Right cardiac atrium (tissue), 5 donors: Measurements from ENCODE around the gene METTL3. TPM values are rescaled to one million over a fixed set of nuclear protein-coding genes. Genes with fewer than 3 reads are reported as not detected.
"Not testable (repeated sequence)": the region's sequence is repeated elsewhere in the genome, so short reads cannot be mapped to it uniquely, and the experiment has no call there.

Source experiments
- ATAC-seq, 2 donors: fragments of 200-7000 bp; cut with Tn5 transposase; one replicate each; pipeline versions ENCODE4 v1.8.0 to v1.9.1; 2020; ENCODE audit warnings: moderate library complexity in 2 of 2, mild to moderate bottlenecking in 1 of 2
- DNase-seq, 3 donors: peaks; one replicate each; pipeline ENCODE4 v3.0.0-alpha.2; 2020
- H3K27ac ChIP-seq: one replicate; pipeline ENCODE4 v1.5.1; 2013; ENCODE audit warnings: mild to moderate bottlenecking, low read length, control low read depth, moderate library complexity
- H3K27me3 ChIP-seq: one replicate; pipeline ENCODE4 v1.6.1; 2013; ENCODE audit not compliant: control insufficient read depth, insufficient read depth
- H3K4me1 ChIP-seq: one replicate; pipeline ENCODE4 v1.6.1; 2013; ENCODE audit warnings: low read length; ENCODE audit not compliant: control insufficient read depth, insufficient read depth
- H3K4me3 ChIP-seq: one replicate; pipeline ENCODE4 v1.5.1; 2013; ENCODE audit warnings: low read length, control low read depth
- H3K9me3 ChIP-seq: one replicate; pipeline ENCODE4 v1.6.1; 2013; ENCODE audit warnings: low read length; ENCODE audit not compliant: control insufficient read depth
- WGBS: extraction: QIAGEN DNeasy Blood & Tissue Kit; methylation state at CpG from one replicate; pipeline ENCODE4 v1.1.7; 2013; 5-methylcytosine and 5-hydroxymethylcytosine counted together
- intact Hi-C, 4 donors: fragments of 100-400 bp; cut with DNase I; formaldehyde crosslinking; loops; one replicate each; pipeline versions ENCODE4 v1.11.0 to v1.14.0; 2022 to 2023
- long read RNA-seq, 4 donors: library from polyadenylated mRNA; unstranded; transcript quantifications; one replicate each; pipeline ENCODE4 v2.0.0, GENCODE V29; 2020 to 2021
- polyA plus RNA-seq: library from polyadenylated mRNA; stranded (reverse); fragments of 200-250 nt; gene quantifications from one replicate; pipeline ENCODE4 v1.2.3, GENCODE V29; 2013
- total RNA-seq, 4 donors: library from RNA; stranded (reverse); fragmentation: NEBNext Ultra II Directional; extraction: Animal tissue kit (Norgen Biotek cat#: 25700); gene quantifications; one replicate each; pipeline ENCODE4 v1.2.1, GENCODE V29; 2021
- donor health status: healthy with polysubstance abuse.
- donor health status: DM: no; HTN: yes; CAD: no.
- donor health status: DM: no; HTN: no; CAD: no.
- donor health status: DM: no; HTN: yes; CAD: no; lungs with severe emphysema.
- donor health status: DM: yes; HTN: yes; CAD: no.

The METTL3 gene
- total RNA-seq (10 to 100 TPM; 25.8 to 30.3 (median 28.1) TPM), polyA plus RNA-seq (25.5 TPM)
- long read RNA-seq, donor 1, transcript METTL3-201 (11 exons, 2,015 nt), result major isoform, 41 of 78 reads
- long read RNA-seq, donor 1, partial matches to known transcripts, result 7 of 78 reads
- long read RNA-seq, donor 1, other reads (novel, unspliced or antisense), result 28 of 78 reads
- long read RNA-seq, donor 2, transcript METTL3-201 (11 exons, 2,015 nt), result major isoform, 11 of 15 reads
- long read RNA-seq, donor 2, partial matches to known transcripts, result 2 of 15 reads
- long read RNA-seq, donor 2, other reads (novel, unspliced or antisense), result 2 of 15 reads
- long read RNA-seq, donor 3, transcript METTL3-201 (11 exons, 2,015 nt), result major isoform, 66 of 117 reads
- long read RNA-seq, donor 3, partial matches to known transcripts, result 3 of 117 reads
- long read RNA-seq, donor 3, other reads (novel, unspliced or antisense), result 42 of 117 reads
- long read RNA-seq, donor 4, transcript METTL3-201 (11 exons, 2,015 nt), result major isoform, 14 of 25 reads
- long read RNA-seq, donor 4, partial matches to known transcripts, result 0 of 25 reads
- long read RNA-seq, donor 4, other reads (novel, unspliced or antisense), result 10 of 25 reads

DNA sequence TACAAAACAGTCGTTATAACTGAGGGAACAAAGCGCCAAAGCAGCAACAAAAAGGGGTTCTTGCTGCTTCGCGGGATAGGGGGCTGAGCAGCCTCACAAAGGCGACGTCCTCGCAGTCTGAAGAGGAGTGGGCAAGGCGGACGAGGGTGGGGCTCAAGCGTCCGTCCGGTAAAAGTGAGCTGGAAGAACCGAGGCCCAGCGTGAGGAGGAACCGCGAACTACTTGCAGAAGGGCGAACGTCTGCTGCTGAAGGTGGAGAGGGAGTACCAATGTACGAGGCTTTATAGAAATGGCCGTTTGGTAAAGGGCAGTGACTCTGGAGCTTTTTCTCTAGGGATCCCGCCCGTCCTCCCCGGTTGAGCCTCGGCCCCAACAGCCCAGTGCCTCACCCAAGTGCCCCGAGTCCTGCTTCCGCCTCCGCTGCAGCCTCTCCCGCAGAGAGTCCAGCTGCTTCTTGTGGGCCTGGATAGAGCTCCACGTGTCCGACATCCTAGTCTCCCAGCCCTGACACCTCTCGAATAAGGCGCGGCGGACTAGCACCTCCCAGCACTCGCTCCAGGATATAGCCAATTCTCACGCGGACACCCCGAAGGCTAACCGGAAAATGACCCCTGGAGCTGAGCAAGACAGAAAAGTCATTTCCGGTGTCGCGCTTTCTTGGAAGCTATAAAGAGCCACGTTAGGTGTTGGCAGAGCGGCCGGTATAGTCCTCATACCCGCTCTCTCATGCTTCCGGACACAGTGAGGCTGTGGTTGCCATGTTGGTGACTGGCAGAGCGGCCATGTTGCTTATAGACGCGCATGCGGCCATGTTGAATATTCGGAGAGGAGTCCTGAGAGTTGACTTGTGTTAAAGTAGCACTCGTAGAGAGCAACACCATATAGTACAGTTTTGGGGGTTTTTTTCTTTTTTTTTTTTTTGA is at the start of gene METTL3:
Gene METTL3, minus strand, starts transcription at position 606 of the 923 bp plus-strand sequence. Its CDS starts 117 bp downstream, at position 489.
- WGBS, result under 1% methylated on average over 53 of the region's 53 CpGs
- intact Hi-C loops, result no loop called here

DNA sequence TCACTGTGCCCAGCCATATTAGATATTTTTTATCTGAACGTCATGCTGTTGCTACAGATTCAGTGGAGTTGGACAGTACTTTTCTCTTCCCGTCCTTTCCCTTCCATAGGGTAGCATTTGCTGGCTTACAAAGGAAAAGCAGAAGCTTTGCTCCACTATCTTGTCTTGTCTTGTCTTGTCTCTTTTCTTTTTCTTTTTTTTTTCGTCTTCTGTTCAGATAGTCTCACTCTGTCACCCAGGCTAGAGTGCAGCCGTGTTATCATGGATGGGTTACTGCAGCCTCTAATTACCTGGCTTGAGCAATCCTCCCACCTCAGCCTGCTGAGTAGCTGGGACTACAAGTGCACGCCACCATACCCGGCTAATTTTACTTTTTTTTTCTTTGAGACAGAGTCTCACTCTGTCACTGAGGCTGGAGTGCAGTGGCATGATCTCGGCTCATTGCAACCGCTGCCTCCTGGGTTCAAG is 47.6 kb upstream of the METTL3 start:
- ATAC-seq, result no peak
- Histone ChIP-seq H3K27ac (no peak overlapping the region), H3K4me1 (no peaks in the 10 kb centered on the region), H3K27me3 (no peaks in the 10 kb centered on the region), H3K9me3 (no peaks in the 10 kb centered on the region), H3K4me3 (no peak overlapping the region)
- intact Hi-C loops, result loop anchor here in 2 of 4 donors (10.0 kb wide), 2 partner anchors 54 to 104 kb away; partner anchors contain the start of gene CHD8 (in 1 of the 2)
- DNase-seq, result no peak
- WGBS, result 76% methylated on average over 8 of the region's 8 CpGs

More for the DNA sequence above, at the start of gene METTL3:
- Histone ChIP-seq H3K27me3 (no peaks in the 10 kb centered on the region), H3K4me3 (peak within 1 kb of the TSS; percentile 66), H3K27ac (peak within 1 kb of the TSS; percentile 56), H3K4me1 (no peaks in the 10 kb centered on the region), H3K9me3 (no peaks in the 10 kb centered on the region)
- DNase-seq (peak; percentile 98 to 99 (median 98)), ATAC-seq (peak; percentile 99 to 100)

DNA sequence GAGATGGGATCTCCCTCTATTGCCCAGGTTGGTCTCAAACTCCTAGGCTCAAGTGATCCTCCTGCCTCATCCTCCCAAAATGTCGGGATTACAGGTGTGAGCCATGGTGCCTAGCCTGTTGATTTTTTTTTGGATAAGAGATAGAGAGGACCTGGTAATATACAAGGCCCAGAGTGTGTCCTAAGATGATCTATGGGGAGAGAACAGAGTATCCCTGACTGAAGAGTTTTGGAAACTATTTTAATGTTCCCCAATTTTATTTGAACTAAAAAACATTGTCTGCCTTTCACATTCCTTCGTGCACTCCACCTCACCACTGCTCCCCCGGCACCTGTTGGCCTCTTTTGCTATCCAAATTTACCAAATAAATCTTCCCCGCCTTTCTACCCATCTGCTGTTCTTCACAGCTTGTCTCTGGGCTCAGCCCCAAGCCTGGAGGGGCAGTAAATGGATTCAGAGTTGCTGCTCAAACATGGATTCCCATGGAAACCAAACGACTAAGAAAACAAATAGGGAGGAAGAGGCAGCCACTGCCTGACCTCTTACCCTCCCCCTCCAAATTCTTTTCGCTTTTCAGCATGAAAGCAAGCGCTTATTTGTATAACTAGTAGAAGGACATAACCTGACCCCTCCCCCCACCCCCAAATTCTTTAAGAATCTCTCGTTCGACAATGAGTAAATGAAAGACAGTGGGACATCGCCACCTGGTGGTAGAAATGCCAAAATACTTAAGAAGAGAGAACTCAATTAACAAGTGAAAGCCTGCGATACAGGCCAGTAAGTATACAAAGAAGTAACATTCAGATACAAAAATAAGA is 46.2 kb upstream of the METTL3 start:
- Histone ChIP-seq H3K27me3 (no peaks in the 10 kb centered on the region), H3K27ac (peak overlapping the region; percentile 13)
- ATAC-seq, result peak; percentile 86 to 88

DNA sequence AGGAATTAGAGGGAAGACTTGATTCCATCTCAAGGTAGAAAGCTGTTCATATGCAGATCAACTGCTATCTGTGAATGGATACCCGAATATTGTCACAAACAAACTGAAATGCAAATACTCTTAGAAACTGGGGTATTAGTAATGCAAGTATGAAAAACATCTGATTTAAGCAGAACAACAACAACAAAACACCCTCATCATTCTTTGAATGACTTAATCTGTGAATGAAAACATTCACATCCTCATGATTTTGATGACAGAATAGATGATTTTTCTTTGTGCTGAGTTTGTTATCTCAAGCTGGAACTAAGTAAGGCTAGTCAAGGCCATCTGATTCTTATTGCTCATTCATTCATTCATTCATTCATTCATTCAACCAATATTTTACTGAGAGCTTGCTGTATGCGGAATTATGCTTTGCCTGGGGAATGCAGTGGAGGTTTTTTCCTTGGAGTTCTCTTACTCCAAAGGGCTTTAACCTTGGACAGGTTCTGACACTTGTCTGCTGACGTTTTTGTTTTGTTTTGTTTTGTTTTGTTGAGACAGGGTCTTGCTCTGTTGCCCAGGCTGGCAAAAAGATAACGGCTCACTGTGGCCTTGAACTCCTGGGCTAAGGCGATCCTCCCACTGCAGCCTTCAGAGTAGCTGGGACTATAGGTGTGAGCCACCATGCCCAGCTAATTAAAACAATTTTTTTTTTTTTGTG is 45.4 kb upstream of the METTL3 start:
- intact Hi-C loops, result loop anchor here in 2 of 4 donors (10.0 kb wide), 2 partner anchors 52 to 102 kb away; partner anchors contain the start of gene CHD8 (in 1 of the 2)
- Histone ChIP-seq H3K27me3 (no peaks in the 10 kb centered on the region), H3K27ac (no peak overlapping the region), H3K4me1 (no peaks in the 10 kb centered on the region), H3K9me3 (no peaks in the 10 kb centered on the region), H3K4me3 (no peak overlapping the region)
- no peak for DNase-seq
- WGBS, result 53% methylated on average over 5 of the region's 5 CpGs
- peak; percentile 11 to 19 for ATAC-seq

More for the DNA sequence above, 46.2 kb upstream of the METTL3 start:
- intact Hi-C loops, result loop anchor here in 2 of 4 donors (10.0 kb wide), 2 partner anchors 52 to 102 kb away; partner anchors contain the start of gene CHD8 (in 1 of the 2)
- WGBS, result 11% methylated on average over 11 of the region's 11 CpGs
- Histone ChIP-seq H3K4me1 (no peaks in the 10 kb centered on the region), H3K9me3 (no peaks in the 10 kb centered on the region), H3K4me3 (peak overlapping the region; percentile 67)
- peak; percentile 61 to 87 (median 81) for DNase-seq

DNA sequence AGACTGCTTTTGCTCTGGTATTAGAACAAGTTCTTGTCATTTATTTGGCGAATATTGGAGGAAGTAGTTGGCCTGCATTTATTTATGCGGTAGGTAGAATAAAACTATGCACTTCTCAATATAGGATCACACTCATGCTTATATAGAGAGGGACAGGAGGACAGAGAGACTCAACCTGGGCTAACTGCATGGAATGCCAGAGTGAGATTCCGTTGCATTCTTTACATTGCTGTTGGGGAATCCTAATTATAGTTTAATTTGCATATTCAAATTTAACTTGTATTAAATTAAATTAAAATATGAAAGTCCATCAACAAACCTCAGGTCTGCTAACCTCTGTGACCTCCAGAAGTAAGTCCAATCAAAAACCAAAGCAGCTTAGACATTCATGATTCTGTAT is 42.1 kb upstream of the METTL3 start:
- intact Hi-C loops, result loop anchor here in 2 of 4 donors (10.0 kb wide), 2 partner anchors 48 to 98 kb away; partner anchors contain the start of gene CHD8 (in 1 of the 2)
- WGBS, result 83% methylated on average over 3 of the region's 3 CpGs

DNA sequence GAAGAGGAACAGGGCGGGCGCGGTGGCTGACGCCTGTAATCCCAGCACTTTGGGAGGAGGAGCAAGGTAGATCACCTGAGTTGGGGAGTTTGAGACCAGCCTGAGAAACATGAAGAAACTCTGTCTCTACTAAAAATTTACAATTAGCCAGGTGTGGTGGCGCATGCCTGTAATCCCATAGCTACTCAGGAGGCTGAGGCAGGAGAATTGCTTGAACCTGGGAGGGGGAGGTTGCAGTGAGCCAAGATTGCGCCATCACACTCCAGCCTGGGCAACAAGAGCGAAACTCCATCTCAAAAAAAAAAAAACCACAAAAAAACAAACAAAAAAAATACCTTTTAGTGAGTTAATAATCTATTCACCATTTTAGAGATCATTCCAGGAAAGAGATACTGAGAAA is 33.4 kb upstream of the METTL3 start:
- 95% methylated on average over 7 of the region's 7 CpGs for WGBS
- H3K4me1 ChIP-seq, H3K27ac ChIP-seq, H3K27me3 ChIP-seq, H3K9me3 ChIP-seq, ATAC-seq, DNase-seq, intact Hi-C loops, H3K4me3 ChIP-seq: not testable (repeated sequence)

More for the DNA sequence above, 42.1 kb upstream of the METTL3 start:
- Histone ChIP-seq H3K4me1 (no peaks in the 10 kb centered on the region), H3K27me3 (no peaks in the 10 kb centered on the region), H3K9me3 (no peaks in the 10 kb centered on the region), H3K4me3 (no peak overlapping the region), H3K27ac (no peak overlapping the region)
- ATAC-seq (no peak), DNase-seq (no peak)

DNA sequence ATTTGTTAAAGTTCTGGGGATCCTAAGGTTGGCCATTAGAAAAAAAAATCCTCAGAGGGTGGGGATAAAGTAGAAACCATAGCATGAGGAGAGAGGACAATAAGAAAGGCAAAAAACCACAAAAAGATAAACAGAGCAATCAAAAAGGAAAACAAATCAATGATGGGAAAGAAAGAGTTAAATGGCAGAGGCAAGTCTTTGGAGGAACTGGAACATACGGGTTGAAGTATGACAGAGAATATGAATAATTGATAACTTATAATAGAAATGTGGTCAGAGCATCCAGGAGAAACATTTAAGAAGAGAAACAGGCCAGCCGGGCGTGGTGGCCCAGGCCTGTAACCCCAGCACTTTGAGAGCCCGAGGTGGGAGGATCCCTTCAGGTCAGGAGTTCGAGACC is 32.8 kb upstream of the METTL3 start:
- H3K4me3 ChIP-seq, result no peak overlapping the region
- ATAC-seq (no peak), DNase-seq (no peak)
- H3K27me3 ChIP-seq, result no peaks in the 10 kb centered on the region
- intact Hi-C loops, result no loop called here
- no peaks in the 10 kb centered on the region for H3K9me3 ChIP-seq
- H3K27ac ChIP-seq, result no peak overlapping the region
- 60% methylated on average over 5 of the region's 5 CpGs for WGBS
- H3K4me1 ChIP-seq, result no peaks in the 10 kb centered on the region

DNA sequence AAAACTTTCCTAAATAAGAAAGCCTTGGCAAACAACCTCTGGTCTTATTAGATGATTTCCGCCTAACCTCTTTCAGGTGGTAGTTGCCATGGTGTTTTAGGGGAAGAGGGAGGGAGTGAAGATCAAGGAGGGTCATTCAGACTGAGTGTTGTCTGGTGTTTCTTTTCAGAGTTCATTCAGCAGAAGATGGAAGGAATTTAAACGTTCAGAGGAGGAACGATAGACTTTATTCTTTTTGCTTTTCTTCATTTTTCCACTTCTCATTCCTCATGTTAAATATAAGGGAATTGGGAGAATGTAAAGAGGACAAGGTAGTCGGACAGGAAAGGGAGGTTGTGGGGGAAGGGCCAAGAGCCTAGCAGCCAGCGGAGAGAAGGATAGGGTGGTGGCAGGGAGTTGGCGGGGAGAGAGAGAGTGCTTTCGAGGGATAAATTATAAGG is 32.4 kb upstream of the METTL3 start:
- ATAC-seq (no peak), DNase-seq (no peak)
- Histone ChIP-seq H3K4me3 (no peak overlapping the region), H3K27me3 (no peaks in the 10 kb centered on the region), H3K27ac (no peak overlapping the region), H3K9me3 (no peaks in the 10 kb centered on the region), H3K4me1 (no peaks in the 10 kb centered on the region)
- 35% methylated on average over 7 of the region's 7 CpGs for WGBS
- intact Hi-C loops, result no loop called here

DNA sequence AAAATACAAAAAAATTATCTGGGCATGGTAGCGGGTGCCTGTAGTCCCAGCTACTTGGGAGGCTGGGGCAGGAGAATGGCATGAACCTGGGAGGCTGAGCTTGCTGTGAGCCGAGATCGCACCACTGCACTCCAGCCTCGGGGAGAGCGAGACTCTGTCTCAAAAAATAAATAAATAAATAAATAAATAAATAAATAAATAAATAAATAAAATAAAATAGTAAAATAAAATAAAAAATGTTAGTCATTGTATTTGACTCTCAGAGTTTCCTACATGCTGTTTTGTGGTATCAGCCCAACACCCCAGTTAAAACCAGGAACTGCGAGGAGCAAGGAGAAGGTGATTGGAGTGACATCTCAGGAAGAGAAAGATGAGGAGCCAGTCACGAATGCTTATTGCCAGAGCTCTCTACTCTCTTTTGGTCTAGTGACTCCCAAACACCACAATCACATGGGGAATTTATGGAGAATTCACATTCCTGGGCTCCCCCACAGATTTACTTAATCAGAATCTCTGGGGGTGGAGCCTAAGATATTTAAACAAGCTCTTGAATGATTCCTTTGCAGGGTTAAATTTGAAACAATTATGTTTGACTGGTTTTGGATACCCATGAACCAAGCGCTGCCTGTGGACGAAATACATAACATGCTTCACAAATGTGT is 30.4 kb upstream of the METTL3 start:
- Histone ChIP-seq H3K9me3 (no peaks in the 10 kb centered on the region), H3K27me3 (no peaks in the 10 kb centered on the region), H3K4me1 (no peaks in the 10 kb centered on the region), H3K4me3 (no peak overlapping the region), H3K27ac (no peak overlapping the region)
- intact Hi-C loops, result no loop called here
- DNase-seq (no peak), ATAC-seq (no peak)
- WGBS, result 85% methylated on average over 9 of the region's 9 CpGs
